OCI-LY7 (cell line): ENCODE measurements around the gene RIMBP2. TPM values are rescaled to one million over a fixed set of nuclear protein-coding genes. Genes with fewer than 3 reads are reported as not detected.

ENCODE experiments used
- BruUV-seq: library from RNA; stranded (reverse); fragments of 400-500 nt; replicated peaks from 2 replicates; lab custom pipeline; 2021; lab: Mats Ljungman, UMichigan
- CTCF ChIA-PET: fragments of 300-600 bp; sonication (Branson Sonifier 250); formaldehyde crosslinking; loops from one replicate; lab custom pipeline; 2022; ENCODE audit warnings: antibody characterized with exemption; ENCODE audit not compliant: unreplicated experiment; lab: Charles Lee
- POLR2A ChIA-PET: fragments of 300-600 bp; sonication (Branson Sonifier 250); formaldehyde crosslinking; loops from one replicate; lab custom pipeline; 2022; ENCODE audit warnings: antibody characterized with exemption; lab: Charles Lee
- DNase-seq: peaks from one replicate; pipeline ENCODE4 v3.0.0-alpha.2; 2015; ENCODE audit warnings: low spot score
- H2AFZ ChIP-seq: fragments of 200-600 bp; sonication (generic), shearing (Covaris generic); 2 replicates; pipeline ENCODE4 v1.6.1; 2014; ENCODE audit warnings: mild to moderate bottlenecking, antibody characterized with exemption, low read length, moderate library complexity
- H3K27ac ChIP-seq: fragments of 200-600 bp; sonication (generic); 2 replicates; pipeline ENCODE4 v1.5.1; 2014; ENCODE audit warnings: mixed run types, low read depth, mild to moderate bottlenecking, moderate library complexity, low read length, inconsistent platforms; ENCODE audit not compliant: poor library complexity, severe bottlenecking
- H3K36me3 ChIP-seq: fragments of 200-600 bp; sonication (generic); 2 replicates; pipeline ENCODE4 v1.6.1; 2014; ENCODE audit warnings: mild to moderate bottlenecking, antibody characterized with exemption, low read length, moderate library complexity, mixed read lengths; ENCODE audit not compliant: insufficient read depth
- H3K4me1 ChIP-seq: fragments of 200-600 bp; sonication (generic); 2 replicates; pipeline ENCODE4 v1.5.1; 2014; ENCODE audit warnings: mild to moderate bottlenecking, low read length; ENCODE audit not compliant: insufficient read depth, poor library complexity, severe bottlenecking
- H3K4me2 ChIP-seq: fragments of 200-600 bp; sonication (generic); 2 replicates; pipeline ENCODE4 v1.6.1; 2014; ENCODE audit warnings: mild to moderate bottlenecking, low read length
- H3K4me3 ChIP-seq: fragments of 200-600 bp; sonication (generic); 2 replicates; pipeline ENCODE4 v1.5.1; 2014; ENCODE audit warnings: mild to moderate bottlenecking, low read depth, low read length; ENCODE audit not compliant: poor library complexity, severe bottlenecking
- H3K79me2 ChIP-seq: fragments of 200-600 bp; sonication (generic); 2 replicates; pipeline ENCODE4 v1.6.1; 2016; ENCODE audit warnings: low read depth, mild to moderate bottlenecking, low read length, moderate library complexity, mixed read lengths; ENCODE audit not compliant: insufficient read depth
- H3K9me2 ChIP-seq: fragments of 200-600 bp; sonication (generic); 2 replicates; pipeline ENCODE4 v1.6.1; 2016; ENCODE audit warnings: mild to moderate bottlenecking, low read length, mixed read lengths; ENCODE audit not compliant: insufficient read depth
- H3K9me3 ChIP-seq: fragments of 200-600 bp; sonication (generic); 2 replicates; pipeline ENCODE4 v1.6.1; 2014; ENCODE audit warnings: mild to moderate bottlenecking, mixed run types, low read length, mixed read lengths
- H4K20me1 ChIP-seq: fragments of 200-600 bp; sonication (generic); 2 replicates; pipeline ENCODE4 v1.6.1; 2014; ENCODE audit warnings: mild to moderate bottlenecking, antibody characterized with exemption, low read length, moderate library complexity, mixed read lengths; ENCODE audit not compliant: insufficient read depth
- EZH2phosphoT487 ChIP-seq: fragments of 200-600 bp; sonication (generic); IDR thresholded peaks from 2 replicates; pipeline ENCODE4 v1.6.1; 2018; ENCODE audit warnings: low read depth, borderline replicate concordance, mild to moderate bottlenecking, mixed run types, antibody characterized with exemption, low read length, moderate library complexity, mixed read lengths
- intact Hi-C: fragments of 100-400 bp; cut with micrococcal nuclease; formaldehyde crosslinking; loops from one replicate; pipeline ENCODE4 v1.10.0; 2022; ENCODE audit not compliant: unreplicated experiment
- total RNA-seq, 2 experiments: library from RNA; depleted of rRNA in 1 of 2; stranded (reverse); fragments of >200 nt in 1 of 2; shearing (Covaris generic) in 1 of 2; gene quantifications; 2 replicates each; pipeline ENCODE4 v1.2.3, GENCODE V29; 2014 to 2022
- TF ChIP-seq, protein P1 (sequence below): fragments of 200-600 bp; sonication (generic); conservative IDR thresholded peaks from 2 replicates; pipeline ENCODE4 v1.5.1; 2014; ENCODE audit warnings: mild to moderate bottlenecking, antibody characterized with exemption, low read length, moderate library complexity, mixed read lengths

Gene RIMBP2
- total RNA-seq, 2 experiments from 2014 or later: not detected

DNA sequence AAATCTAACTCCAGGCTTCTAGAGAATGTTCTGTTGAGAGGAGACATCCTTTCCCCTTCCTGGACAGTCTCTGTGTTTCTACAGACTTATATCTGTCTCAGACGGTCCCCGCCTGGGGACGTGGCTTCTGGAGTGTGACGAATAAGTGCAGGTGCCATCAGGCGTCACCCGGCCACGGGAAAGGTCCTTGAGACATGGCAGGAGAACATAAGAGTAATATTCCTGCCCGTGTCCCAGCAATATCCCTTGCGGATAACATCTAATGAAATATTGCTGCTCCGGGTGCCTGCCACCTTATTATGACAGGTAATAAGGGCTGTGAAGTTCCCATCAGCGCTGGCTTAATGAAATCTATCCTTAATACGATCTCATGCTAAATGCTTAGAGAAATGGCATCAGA lies 238.8 kb downstream of the RIMBP2 start:
- Histone ChIP-seq H3K9me2 (no peaks in the 10 kb centered on the region), H3K27ac (no peak overlapping the region), H3K79me2 (no peaks in the 10 kb centered on the region), H3K4me3 (no peak overlapping the region), H3K4me2 (no peak overlapping the region), H4K20me1 (no peaks in the 10 kb centered on the region), H3K9me3 (no peaks in the 10 kb centered on the region), H3K36me3 (no peaks in the 10 kb centered on the region), H3K4me1 (no peaks in the 10 kb centered on the region), H2AFZ (no peak overlapping the region)
- POLR2A ChIA-PET: no interaction called here
- no TSS peak for BruUV-seq
- intact Hi-C loops: no loop called here
- DNase-seq: no peak
- TF ChIP-seq, protein P1, sequence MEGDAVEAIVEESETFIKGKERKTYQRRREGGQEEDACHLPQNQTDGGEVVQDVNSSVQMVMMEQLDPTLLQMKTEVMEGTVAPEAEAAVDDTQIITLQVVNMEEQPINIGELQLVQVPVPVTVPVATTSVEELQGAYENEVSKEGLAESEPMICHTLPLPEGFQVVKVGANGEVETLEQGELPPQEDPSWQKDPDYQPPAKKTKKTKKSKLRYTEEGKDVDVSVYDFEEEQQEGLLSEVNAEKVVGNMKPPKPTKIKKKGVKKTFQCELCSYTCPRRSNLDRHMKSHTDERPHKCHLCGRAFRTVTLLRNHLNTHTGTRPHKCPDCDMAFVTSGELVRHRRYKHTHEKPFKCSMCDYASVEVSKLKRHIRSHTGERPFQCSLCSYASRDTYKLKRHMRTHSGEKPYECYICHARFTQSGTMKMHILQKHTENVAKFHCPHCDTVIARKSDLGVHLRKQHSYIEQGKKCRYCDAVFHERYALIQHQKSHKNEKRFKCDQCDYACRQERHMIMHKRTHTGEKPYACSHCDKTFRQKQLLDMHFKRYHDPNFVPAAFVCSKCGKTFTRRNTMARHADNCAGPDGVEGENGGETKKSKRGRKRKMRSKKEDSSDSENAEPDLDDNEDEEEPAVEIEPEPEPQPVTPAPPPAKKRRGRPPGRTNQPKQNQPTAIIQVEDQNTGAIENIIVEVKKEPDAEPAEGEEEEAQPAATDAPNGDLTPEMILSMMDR: no peak
- TF ChIP-seq EZH2phosphoT487: no peak
- CTCF ChIA-PET: no interaction called here

DNA sequence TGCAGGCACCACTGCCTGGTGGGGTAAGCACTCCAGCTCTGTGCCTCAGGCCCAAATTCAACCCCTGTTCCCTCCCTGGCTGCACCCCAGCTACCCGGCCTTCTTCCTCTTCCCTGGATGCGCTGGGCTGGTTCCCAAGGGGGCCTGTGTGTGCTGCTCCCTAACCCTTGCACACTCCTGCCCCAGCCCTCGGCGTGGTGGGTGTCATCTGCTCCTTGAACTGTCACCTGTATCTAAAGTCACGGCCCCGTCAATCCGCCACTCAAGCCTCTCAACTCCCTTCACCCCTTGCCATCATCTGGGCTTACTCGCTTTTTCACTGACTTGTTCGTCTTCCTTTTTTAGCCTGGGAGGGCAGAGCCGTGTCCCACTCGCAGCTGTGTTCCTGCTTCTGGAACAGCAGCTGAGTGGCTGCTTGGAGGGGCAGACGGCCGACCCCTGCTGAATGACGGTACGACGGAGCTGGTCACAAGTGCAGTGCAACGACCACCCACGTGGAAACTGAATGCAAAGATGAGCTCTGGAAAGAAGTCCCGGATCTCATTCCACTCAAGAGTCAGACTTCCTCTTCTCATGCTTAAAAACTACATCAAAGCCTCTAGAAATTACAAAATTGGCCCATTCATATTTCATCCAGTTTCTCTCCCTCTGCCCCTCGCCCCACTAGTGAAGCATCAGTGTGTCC lies 239.5 kb downstream of the RIMBP2 start:
- intact Hi-C loops: no loop called here
- no peak for DNase-seq
- H3K4me1 ChIP-seq: no peaks in the 10 kb centered on the region
- no peaks in the 10 kb centered on the region for H3K9me2 ChIP-seq
- no peaks in the 10 kb centered on the region for H4K20me1 ChIP-seq
- ChIA-PET POLR2A (no interaction called here), CTCF (no interaction called here)
- H2AFZ ChIP-seq: no peak overlapping the region
- BruUV-seq: no TSS peak
- no peaks in the 10 kb centered on the region for H3K9me3 ChIP-seq
- H3K4me2 ChIP-seq: no peak overlapping the region
- H3K4me3 ChIP-seq: no peak overlapping the region
- no peaks in the 10 kb centered on the region for H3K79me2 ChIP-seq
- no peaks in the 10 kb centered on the region for H3K36me3 ChIP-seq
- no peak overlapping the region for H3K27ac ChIP-seq
- TF ChIP-seq EZH2phosphoT487: no peak
- TF ChIP-seq, protein P1: no peak

DNA sequence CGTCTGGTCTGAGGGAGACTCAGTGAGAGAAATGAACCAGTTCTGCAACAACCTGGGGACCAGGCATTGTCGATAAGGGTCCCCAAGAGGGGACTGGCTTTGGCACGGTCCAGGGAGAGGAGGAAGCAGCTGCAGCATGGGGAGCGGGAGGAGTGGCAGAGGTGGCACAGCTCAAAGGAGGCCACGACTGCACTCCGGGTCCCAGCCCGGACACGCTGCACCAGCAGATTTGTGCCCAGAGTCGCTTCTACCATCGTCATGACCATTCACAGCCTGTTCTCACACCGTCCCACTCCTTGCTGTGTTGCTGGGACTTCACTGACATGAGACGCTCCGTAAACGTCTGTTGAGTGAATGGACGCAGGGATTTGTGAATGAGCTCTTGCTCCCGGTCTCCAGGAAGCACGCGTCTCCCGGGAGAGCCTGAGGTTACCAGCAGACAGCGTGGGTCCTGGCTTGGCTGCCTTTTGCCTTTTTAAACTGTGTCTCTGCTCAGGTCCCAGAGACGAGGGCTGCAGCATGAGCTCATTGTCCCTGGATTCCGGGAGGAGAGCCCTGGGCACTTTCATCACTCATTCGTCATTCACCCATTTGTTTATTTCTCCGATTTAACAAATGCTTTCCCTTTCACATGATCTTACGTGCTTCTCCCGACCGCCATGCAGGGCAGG lies 241.4 kb downstream of the RIMBP2 start:
- BruUV-seq: no TSS peak
- no peaks in the 10 kb centered on the region for H4K20me1 ChIP-seq
- TF ChIP-seq, protein P1: no peak
- no peak for TF ChIP-seq EZH2phosphoT487
- no peaks in the 10 kb centered on the region for H3K4me1 ChIP-seq
- no peak overlapping the region for H3K4me3 ChIP-seq
- intact Hi-C loops: no loop called here
- POLR2A ChIA-PET: no interaction called here
- H3K4me2 ChIP-seq: no peak overlapping the region
- no peak overlapping the region for H2AFZ ChIP-seq
- H3K36me3 ChIP-seq: no peaks in the 10 kb centered on the region
- no peaks in the 10 kb centered on the region for H3K9me2 ChIP-seq
- H3K79me2 ChIP-seq: no peaks in the 10 kb centered on the region
- H3K9me3 ChIP-seq: no peaks in the 10 kb centered on the region
- CTCF ChIA-PET: interaction anchor here (0.7 kb wide), 1 partner anchor 13 kb away, joined by 4 read pairs; no protein-coding TSS in a partner anchor
- DNase-seq: no peak
- no peak overlapping the region for H3K27ac ChIP-seq
